HG03159 (cell line): ENCODE results near the gene GRIA1.

Source experiments
- ATAC-seq: cut with Tn5 transposase; IDR thresholded peaks from one replicate; pipeline ENCODE4 v1.9.1; 2021; ENCODE audit warnings: mild to moderate bottlenecking, moderate library complexity; ENCODE audit not compliant: unreplicated experiment

Gene GRIA1

DNA sequence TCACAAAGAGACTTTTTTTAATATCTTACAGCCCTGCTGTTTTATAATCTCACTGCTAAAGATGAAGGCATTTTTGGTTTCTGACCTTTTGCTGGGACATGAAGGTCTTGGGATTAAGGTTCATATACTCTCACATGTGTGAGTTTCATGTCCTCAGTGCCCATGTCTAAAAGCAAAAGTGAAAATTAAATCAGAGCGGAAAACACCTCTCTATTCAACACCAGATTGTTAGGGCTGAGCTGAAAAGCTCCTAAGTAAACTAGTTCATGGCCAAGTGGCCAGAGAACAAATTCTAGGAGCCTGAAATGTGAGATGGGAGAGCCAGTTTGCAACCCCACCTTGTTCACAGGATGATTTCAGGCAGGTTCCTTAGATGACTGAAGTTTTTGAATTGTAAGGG is 110.9 kb downstream of the GRIA1 start:
- ATAC-seq: peak; percentile 72

DNA sequence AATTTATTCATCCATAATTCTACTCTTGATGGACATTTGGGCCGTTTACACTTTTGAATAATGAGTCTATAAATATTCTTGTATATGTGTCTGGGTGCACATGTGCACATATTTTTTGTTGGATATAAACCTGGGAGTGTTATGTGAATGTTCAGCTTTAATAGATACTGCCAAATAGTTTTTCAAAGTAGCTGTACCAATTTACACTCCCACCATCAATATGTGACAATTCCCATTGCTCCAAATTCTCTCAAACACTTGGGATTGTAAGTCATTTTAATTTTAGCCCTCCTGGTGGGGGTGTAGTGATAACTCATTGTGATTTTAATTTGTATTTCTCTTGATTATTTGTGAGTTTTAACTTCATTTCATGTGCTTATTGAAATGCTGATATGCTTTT is 114.9 kb downstream of the GRIA1 start:
- ATAC-seq: no peak

DNA sequence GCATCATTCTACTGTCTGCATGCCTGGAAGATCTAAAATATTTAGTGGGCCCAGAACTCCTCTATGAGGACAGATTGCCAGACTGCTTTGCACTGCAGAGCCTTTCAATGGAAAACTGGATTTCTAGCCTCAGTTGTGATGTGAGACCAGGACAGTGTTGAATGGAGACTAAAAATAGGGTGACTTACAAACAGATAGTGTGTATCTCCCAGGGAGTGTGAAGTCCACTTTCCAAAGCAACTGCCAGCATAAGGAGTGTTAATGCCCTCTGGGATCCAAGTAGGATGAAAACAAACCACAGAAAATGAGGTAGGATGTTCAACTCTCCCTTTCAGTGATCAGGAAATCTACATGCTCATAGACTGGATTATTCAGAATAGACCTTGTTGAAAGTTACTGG is 119.5 kb downstream of the GRIA1 start:
- no peak for ATAC-seq

DNA sequence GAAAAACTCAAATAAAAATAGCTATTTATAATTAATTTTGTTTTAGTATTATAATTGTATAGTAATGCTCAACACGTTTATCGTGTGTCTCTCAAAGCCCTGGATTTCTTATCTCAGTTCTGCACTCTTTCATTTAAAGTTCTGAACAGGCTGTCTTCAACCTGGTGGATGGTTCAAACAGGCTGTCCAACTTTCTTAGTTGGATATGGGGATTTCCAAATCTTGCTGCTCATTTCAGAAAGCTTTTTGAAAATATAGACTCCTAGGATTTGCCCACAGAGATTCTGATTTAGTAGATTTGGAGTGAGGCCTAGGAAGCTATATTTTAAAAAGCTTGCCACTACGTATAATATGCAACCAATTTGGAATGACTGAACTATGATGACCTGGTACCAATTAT is 120.3 kb downstream of the GRIA1 start:
- ATAC-seq: no peak

DNA sequence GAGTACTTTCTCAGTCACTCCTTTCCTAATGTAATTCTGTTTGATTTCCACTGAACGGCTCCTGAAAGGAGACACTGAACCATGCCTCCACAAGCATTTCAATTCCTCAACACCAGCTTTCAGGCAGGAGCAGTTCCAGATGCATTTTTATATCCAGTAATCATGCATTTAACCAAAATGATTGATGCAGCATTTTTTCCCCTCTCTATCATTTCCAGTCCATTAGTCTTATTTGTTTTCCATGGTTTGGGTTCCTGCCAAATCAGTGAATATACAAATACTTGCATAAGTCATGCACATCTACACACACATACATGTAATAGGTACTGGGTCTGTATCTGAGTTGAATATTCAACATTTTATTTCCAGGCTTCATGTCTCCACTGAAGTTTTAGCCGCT is 122.7 kb downstream of the GRIA1 start:
- no peak for ATAC-seq

DNA sequence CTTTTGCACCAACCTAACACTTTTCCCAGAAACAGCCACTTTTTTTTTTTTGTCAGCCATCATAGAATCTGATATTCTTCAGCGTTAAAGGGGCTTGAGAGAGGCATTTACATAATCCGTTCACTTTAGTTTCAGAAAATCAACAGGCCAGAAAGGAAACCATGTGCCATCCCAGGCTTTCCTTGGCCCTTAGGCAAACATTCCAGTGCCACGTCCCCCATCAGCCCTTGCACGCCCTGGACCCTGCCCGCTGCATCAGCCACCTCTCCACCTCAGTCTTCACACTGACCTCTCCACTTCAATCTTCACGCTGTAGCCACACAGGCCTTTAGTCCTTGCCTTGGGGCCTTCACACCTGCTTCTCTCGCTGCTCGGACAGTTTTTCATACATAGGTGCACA is 123.2 kb downstream of the GRIA1 start:
- ATAC-seq: no peak

DNA sequence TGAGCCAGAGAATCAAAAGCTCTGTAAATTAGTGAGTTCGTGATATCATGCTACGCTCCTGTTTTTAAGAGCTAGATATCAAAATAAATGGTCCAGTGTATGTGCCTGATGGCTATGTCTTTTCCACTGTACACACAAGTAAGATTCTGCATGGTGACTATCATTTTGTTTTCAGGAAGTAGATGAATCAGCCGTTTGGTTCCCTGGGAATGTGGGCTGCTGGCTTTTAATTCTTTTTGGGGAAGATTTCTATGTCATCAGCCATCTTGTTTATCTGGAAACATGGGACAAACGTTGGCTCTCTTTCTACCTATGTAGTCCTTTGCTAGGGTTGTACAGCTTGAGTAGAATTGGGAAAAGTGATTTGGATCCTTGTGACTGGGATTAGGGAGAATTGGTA is 126.7 kb downstream of the GRIA1 start:
- ATAC-seq: no peak

DNA sequence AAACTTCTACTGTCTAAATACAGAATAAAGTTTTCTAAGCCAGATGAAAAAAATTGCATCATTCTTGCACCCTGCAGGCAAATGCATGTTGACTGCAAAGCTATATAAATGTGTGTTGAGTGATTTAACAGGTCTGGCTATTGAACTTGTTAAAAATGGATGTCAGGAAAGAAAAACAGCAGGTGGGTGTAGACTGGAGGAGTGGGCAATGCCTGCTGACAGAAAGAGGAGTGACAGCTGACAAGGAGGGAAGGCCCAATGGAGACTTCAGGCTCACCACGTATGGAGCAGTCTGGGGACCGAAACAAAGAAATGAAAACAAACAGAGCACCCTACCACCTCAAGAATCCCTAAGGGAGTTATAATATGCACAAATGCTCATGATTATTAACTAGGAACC is 127.8 kb downstream of the GRIA1 start:
- ATAC-seq: no peak

DNA sequence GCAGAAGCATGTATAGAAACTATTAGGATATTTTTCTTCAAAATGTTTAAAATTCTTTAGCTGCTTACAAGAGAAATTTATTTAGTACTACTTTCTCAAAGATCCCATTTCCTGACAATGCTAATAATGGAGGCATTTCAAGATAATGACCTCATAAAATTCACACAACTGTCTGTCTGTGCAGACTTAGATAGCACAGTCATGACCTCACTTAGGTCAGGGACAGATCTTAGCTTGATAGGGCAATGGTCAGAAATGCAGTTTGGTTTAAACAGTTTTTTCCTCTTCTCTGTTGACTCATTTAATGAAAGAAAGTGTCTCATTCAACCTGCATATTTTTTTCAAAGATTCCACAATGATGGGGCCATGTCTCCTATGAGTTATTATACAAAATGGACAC is 128.4 kb downstream of the GRIA1 start:
- no peak for ATAC-seq

DNA sequence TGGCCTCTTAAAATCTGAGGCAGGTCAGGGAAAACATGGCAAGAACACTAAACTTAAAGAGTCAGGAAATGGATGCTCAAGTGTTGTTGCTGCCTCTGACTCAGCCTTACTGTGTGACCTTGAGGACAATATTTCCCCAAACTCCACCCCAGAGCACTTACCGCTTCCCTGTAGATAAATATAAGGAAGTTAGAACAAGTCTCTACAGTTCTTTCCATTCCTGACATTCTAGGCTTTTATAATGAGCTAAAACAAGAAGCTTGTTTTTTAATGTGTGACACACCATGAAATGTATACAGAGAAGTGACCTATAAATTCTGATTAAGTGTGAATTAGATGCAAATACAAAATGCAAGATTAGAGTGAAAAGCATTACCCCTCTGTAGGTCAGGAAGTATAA is 129.3 kb downstream of the GRIA1 start:
- no peak for ATAC-seq

DNA sequence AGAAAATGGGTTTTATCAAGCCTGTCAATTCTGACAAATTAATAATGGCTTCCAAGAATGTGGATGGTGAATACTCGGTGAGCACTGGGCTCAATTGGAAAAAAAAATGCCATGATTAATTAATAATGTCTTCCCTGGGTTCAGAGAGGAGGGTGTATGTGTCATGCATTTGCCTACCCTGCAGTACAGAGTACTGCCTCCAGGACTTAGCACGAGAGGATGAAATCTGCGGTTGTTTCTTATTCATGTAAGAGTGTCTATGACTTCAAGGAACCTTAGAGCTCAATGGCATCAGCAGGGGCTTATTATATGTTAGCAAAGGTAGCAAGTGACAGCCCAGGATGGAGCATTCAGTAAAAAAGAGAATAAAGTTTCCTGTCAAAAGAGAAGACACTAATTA is 132.7 kb downstream of the GRIA1 start:
- ATAC-seq: no peak

DNA sequence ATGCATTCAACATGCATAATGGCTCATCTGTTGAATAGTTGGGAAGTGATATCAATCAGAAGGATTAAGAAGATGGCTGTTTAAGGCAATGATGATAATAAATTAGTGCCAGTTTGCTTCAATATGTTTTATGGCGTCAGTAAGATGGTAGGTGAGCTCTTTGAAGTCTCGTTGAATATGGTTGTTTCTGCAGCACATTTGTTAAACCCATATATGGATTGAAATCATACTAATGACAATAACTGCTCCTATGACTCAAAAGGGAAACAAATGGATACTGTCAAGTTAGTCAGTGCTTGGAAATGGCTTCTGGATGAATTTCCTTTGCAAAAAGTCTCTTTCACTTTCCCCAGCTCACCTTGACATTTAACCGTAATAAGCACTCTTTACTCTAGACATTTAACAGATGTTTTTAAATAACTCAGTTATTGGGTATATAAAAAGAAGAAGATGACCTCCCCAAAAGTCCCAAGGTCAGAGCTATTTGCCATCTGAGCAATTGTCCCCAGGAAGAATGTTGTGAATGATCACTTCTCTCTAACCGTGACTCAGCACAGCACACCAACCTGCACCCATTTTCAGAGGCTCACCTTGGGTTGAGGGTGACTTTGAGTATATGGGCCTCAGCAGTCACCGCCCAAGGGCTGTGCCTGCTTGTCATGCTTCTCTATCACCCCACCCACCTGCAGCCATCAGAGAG is 133.4 kb downstream of the GRIA1 start:
- ATAC-seq: no peak

DNA sequence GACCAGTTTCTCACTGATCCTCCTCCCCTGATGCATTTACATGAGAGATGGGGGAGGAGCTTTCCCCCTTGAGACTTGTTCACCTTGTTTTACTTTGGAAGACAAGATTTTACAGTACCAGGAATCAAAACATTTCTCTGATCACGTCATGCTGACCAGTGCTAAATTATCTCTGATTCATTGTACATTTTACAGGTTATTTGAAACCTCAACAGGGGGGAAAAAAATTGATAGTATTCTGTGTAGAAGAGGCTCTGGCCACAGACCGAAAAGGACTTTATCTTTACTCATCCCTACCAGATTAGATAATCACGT is 133.9 kb downstream of the GRIA1 start:
- no peak for ATAC-seq

DNA sequence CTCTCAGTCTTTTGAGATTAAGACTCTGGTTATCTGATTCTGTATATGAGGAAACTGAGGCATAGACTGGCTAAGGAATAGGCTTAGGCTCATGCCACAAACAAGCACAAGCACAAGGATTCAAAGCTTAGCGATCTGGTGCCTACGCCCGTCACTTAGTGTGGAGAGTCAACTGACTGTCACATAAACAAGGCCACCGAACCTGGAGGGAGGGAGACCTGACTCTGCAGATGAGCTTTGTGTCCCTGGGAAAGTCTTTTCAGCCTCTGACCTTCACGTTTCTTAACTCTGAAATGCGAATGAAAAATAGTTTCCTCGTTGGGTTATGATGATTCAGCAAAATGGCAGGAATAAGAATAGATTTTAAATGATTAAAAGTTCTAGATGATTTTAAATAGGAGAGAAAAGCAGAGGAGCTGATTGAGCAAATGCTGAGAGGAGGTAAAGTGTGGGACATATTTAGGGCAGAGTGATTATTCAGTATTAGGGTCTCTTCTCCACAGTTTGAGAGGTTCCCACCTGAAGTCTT is 135.4 kb downstream of the GRIA1 start:
- ATAC-seq: no peak

DNA sequence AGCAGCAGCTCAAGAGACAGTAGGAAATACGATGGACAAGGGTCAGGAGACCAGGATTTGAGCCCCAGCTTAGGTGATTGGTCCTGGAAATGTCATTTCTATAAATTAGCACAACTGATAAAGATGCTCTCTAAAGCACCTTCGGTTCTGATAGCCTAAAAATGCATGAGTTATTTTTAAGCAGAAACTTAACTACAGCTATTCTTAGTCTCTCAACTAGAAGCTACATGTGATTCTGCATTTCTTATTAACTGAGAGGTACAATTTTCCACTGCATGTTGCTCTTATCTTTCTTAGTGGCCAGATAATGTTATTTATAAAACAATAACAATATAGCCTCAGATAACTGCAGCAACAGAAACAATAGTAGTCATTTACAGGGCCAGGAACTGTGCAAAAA is 136.4 kb downstream of the GRIA1 start:
- ATAC-seq: no peak

DNA sequence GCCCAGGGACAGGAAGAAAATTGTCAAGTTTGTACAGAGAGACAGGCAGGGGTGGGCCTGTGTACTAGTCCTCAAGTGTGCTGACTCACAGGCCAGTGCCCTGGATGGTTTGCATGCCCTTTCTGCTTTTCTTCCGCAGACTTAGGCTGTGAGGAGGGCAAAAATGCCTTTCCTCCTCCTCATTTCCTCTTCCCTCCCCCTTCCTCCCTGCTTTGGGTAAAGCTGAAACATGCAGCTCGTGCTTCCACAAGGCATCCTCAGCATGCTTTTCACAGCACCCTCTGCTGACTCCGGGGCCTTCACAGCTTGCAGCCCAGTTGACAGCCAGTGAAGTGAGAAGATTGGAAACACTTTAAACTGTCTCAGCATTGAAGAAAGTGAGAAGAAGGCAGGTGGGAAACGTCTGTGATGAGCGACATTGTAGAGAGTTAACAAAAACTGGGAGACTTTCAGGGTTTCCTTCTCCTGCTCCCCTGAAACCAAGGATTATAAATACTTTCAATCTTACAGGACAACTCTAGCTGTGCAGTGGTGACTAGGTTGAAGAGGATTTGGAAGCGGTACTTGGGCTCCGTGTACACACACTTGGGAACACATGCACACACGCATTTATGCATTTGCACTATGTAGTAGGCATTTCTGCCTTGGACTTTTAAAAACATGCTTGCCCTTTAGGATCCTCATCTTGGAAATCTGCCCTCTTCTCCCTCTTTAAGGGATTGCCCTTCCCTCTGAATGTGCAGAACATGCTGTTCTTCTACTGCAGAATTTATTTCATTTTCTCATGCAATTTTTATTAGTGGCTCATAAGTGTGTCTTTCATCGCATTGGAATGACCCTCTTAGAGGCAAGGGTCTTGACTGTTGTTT is 138.8 kb downstream of the GRIA1 start:
- no peak for ATAC-seq

DNA sequence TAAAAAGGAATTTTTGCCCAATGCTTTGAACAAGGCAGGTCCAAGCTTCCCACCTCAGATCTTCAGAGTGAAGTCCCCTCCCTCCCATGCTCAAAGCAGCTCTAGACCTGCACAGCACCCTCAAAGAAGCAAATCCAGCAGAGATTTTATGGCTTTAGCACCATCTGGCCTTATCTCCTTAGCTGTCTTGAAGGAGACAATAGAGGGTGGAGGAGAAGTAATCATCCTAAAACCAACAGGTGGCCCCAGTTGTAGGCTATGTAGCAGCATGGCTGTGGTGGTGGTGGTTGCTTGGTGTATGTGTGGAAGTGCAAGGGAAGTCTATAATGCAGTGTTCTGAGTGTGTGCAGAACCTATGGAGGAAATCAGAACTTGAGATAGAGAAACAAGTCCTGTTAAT is 140.1 kb downstream of the GRIA1 start:
- ATAC-seq: no peak

DNA sequence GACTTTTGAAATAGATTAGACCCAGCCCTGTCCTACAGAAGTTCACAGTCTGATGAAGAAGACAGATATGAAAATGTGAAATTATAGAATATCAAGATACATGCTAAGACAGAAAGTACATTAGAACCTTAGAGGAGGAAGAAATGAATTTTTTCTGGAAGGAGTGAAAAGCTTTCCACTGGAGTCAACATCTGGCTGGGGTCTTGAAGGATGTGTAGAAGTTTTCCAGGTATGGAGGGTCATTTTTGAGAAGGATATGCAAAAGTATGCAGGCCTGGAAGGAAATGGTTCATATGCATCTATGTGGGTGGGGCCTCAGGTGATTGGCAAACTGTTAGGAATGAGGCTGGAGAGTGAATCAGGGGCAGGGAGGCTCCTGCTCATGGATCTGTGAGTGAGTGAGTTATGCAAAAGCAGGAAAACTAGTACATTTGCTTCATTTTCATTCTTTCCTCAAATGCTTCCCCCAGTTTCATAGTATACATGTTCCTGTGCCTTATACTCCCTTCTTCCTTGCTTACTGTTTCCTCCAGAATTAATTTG is 142.3 kb downstream of the GRIA1 start:
- ATAC-seq: no peak

DNA sequence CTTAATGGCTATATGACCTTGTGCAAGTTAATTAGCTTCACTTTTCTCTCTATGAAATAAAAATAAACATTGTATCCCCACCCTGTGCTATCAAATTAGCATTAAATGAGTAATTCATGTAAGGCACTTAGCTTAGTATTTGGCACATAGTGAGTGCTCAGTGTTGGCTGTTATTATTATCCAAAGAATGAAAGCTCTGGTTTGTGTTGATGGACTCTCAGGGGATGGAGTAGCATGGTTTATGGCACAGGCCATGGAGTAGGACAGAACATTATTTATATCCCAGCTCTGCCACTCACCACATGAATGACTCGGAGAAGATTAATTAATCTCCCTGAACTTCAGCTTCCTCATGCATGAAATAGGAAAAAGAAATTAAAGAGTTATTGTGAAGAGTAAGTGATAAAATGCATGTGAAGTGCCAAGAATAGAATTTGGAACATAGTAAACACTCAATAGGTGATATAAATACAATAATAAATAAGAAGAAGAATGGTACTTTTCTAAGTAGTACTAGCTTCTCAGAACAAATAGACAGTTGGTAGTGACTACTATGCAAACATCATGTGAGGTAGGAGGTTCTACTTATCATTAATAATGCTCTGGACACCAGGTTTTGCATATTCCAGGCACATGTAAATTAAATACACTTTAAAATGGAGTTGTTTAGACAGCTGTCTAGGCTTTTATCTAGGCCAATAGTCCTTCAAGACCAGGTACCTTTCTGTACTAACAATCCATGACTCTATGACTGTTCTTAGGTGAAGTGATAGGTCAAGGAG is 146.4 kb downstream of the GRIA1 start:
- no peak for ATAC-seq

DNA sequence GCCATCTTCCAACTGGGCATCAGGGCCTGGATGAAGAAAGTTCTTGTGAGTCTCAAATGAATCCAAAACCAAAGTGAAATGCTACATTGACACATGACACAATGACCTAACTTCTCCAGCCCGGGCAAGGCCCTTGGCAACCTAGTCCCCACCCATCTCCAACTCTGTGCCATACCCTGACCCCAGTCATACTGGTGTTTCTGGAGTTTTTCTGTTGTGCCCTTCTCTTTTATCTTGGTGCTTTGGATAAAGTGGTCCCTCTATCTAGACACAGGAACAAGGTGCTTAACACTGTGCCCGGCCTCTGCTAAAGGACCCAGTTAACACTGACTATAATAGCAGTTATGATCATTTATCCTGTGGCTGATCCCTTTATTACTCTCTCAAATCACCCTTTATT is 149.8 kb downstream of the GRIA1 start:
- no peak for ATAC-seq

DNA sequence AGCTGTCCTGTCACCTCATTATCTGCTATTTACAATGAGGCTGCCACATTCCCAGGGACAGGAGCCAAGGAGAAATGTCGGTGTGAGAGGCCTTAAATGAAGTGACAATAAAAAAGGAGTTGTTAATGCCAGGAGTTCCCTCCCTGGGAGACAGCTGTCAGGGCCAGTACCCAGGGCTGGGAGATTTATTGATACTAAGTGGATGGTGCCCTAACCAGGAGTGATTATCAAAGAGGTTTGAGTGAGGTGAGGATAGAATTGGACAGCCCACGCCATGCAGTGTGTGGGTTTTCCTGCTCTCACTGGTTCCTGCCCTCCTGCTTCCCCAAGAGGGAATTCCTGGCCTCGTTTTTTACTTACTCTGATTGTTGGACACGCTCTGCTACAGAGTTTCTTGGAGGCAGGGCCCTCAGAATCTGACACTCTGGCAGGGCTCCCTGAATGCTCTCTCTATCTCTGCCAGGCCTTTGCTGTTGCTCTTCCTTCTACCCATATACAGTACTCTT is 150.8 kb downstream of the GRIA1 start:
- ATAC-seq: no peak
